Skeletal muscle satellite cell (primary cell): ENCODE results near the gene KCND3.
"Not testable (repeated sequence)": the region's sequence is repeated elsewhere in the genome, so short reads cannot be mapped to it uniquely, and the experiment has no call there.

Source experiments
- H3K27me3 ChIP-seq: 2 replicates; pipeline ENCODE4 v1.7.0; 2013; ENCODE audit warnings: low read length; ENCODE audit not compliant: control insufficient read depth, insufficient read depth
- H3K36me3 ChIP-seq: 2 replicates; pipeline ENCODE4 v1.7.0; 2013; ENCODE audit warnings: mild to moderate bottlenecking, control low read depth, low read length; ENCODE audit not compliant: insufficient read depth
- H3K4me1 ChIP-seq: 2 replicates; pipeline ENCODE4 v1.7.0; 2013; ENCODE audit warnings: low read length; ENCODE audit not compliant: control insufficient read depth, insufficient read depth
- H3K4me2 ChIP-seq: 2 replicates; pipeline ENCODE4 v1.7.0; 2013; ENCODE audit warnings: mild to moderate bottlenecking, low read length
- H3K4me3 ChIP-seq: 2 replicates; pipeline ENCODE4 v1.7.0; 2013; ENCODE audit warnings: low read length
- H3K9ac ChIP-seq: 2 replicates; pipeline ENCODE4 v1.7.0; 2013; ENCODE audit warnings: mild to moderate bottlenecking, low read depth, low read length, moderate library complexity
- H3K9me3 ChIP-seq: replicated peaks from 2 replicates; pipeline ENCODE4 v1.7.0; 2013; ENCODE audit warnings: mild to moderate bottlenecking, control low read depth, low read length

KCND3 gene

DNA sequence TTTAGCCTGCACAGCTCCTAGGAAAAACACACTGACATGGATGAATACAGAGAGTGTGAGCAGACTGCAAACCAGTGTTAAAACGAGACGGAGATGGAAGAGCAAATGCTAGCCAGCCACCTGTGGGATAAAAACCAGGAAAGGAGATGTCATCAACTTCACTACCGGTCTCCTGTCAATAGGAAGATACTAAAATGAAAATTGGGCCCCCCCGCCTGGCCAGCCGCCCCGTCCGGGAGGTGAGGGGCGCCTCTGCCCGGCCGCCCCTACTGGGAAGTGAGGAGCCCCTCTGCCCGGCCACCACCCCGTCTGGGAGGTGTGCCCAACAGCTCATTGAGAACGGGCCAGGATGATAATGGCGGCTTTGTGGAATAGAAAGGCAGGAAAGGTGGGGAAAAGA is 189.7 kb downstream of the KCND3 start:
- H3K4me3 ChIP-seq, H3K4me2 ChIP-seq, H3K9me3 ChIP-seq, H3K36me3 ChIP-seq, H3K9ac ChIP-seq, H3K4me1 ChIP-seq: not testable (repeated sequence)
- H3K27me3 ChIP-seq: peaks cover 52% of the 10 kb centered on the region

DNA sequence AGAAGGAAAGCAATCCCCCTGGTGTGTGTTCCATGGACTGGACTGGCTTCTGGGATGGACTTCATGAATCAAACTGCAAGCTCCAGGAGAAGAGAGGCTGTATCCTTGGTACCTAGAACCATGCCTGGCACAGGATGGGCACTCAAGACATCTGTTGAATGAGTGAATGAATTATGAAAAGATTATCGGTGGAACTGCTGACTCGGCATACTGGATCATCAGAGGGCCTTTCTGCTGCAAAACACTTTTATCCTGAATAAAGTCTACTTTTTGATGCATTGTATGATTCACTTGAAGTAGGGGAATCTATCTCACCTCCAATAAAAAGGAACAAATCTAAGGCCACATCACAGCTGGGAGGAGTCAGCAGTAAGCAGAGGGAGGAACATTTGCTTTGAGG is 190.9 kb downstream of the KCND3 start:
- Histone ChIP-seq H3K36me3 (no peaks in the 10 kb centered on the region), H3K27me3 (peaks cover 44% of the 10 kb centered on the region), H3K4me1 (no peaks in the 10 kb centered on the region), H3K4me2 (no peak overlapping the region), H3K4me3 (no peak overlapping the region), H3K9me3 (no peaks in the 10 kb centered on the region), H3K9ac (no peak overlapping the region)

DNA sequence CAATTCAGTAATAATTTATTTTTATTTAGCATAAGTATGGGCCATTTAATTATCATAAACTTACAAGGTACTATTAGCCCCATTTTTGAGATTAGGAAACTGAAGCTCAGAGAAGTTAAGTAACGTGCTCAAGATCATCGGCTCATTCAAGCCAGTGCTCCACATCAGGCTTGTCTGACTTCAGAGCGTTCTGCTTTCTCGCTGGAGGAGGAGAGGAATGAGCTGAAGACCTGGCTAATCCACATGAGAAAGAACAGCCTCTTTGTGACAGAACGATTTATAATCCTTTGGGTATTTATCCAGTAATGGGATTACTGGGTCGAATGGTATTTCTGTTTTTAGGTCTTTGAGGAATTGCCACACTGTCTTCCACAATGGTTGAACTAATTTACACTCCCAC is 194.1 kb downstream of the KCND3 start:
- no peak overlapping the region for H3K4me2 ChIP-seq
- H3K9me3 ChIP-seq: no peaks in the 10 kb centered on the region
- H3K4me1 ChIP-seq: no peaks in the 10 kb centered on the region
- no peak overlapping the region for H3K4me3 ChIP-seq
- no peaks in the 10 kb centered on the region for H3K36me3 ChIP-seq
- no peak overlapping the region for H3K9ac ChIP-seq
- H3K27me3 ChIP-seq: peaks cover 46% of the 10 kb centered on the region

DNA sequence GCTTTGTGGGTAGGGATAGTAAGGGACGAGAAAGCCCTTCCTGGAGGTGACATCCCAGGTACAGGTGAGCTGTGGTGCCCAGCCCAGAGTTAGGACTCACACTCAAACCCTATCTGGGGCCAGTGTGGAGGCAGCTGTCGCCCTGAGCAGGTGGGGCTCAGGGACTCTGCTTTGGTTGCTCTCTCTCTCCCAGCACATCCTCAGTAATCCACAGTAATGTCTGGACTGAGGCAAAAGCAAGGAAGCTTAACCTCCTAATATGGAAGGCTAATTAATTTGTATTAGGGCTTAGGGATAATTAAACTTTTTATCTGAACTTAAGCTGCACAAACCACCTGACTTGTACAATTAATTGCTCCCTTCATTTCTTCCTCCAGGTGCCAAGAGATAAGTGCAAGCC is 195.5 kb downstream of the KCND3 start:
- H3K27me3 ChIP-seq: peaks cover 55% of the 10 kb centered on the region
- no peak overlapping the region for H3K4me2 ChIP-seq
- H3K9me3 ChIP-seq: no peaks in the 10 kb centered on the region
- H3K4me1 ChIP-seq: no peaks in the 10 kb centered on the region
- H3K36me3 ChIP-seq: no peaks in the 10 kb centered on the region
- H3K4me3 ChIP-seq: no peak overlapping the region
- H3K9ac ChIP-seq: no peak overlapping the region

DNA sequence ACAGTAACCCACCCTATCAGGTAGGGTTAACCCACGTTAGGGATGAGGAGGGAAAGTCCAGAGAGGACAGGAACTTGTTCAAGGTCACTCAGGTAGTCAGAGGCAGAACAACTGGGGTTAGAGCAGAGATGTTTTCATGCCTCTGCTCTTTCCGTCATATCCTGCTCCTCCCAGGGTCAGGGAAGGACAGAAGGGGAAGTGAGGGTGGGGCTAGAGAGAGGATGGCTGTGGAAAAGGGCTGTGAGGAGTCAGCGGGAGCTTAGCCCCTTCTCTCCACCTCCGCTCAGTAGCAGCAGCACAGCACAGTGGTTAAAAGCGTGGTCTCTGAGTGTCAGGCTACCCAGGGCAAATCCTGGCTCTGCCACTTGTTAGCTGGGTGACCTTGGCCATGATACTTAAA is 197.2 kb downstream of the KCND3 start:
- Histone ChIP-seq H3K4me1 (no peaks in the 10 kb centered on the region), H3K4me3 (no peak overlapping the region), H3K27me3 (peaks cover 53% of the 10 kb centered on the region), H3K4me2 (no peak overlapping the region), H3K9ac (no peak overlapping the region), H3K9me3 (no peaks in the 10 kb centered on the region), H3K36me3 (no peaks in the 10 kb centered on the region)

DNA sequence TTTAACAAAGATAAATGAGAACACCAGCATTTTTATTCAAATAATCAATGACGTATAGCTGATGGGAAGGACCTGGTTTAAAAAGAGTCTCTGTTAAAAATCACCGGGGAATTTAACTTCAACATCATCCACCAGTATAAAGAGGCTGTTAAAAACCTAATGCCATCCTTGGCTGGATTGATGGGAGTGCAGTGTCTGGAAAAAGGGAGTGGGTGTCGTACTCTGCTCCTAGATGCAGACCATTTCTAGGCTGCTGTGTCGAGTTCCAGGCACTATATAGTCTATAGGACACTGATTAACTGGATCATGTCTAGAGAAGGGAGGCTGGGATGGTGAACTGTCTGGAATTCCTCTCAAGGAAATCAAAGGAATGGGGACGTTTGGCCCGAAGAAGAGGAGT is 197.7 kb downstream of the KCND3 start:
- peaks cover 55% of the 10 kb centered on the region for H3K27me3 ChIP-seq
- H3K4me2 ChIP-seq: no peak overlapping the region
- no peaks in the 10 kb centered on the region for H3K4me1 ChIP-seq
- H3K4me3 ChIP-seq: no peak overlapping the region
- H3K9me3 ChIP-seq: no peaks in the 10 kb centered on the region
- no peaks in the 10 kb centered on the region for H3K36me3 ChIP-seq
- no peak overlapping the region for H3K9ac ChIP-seq

DNA sequence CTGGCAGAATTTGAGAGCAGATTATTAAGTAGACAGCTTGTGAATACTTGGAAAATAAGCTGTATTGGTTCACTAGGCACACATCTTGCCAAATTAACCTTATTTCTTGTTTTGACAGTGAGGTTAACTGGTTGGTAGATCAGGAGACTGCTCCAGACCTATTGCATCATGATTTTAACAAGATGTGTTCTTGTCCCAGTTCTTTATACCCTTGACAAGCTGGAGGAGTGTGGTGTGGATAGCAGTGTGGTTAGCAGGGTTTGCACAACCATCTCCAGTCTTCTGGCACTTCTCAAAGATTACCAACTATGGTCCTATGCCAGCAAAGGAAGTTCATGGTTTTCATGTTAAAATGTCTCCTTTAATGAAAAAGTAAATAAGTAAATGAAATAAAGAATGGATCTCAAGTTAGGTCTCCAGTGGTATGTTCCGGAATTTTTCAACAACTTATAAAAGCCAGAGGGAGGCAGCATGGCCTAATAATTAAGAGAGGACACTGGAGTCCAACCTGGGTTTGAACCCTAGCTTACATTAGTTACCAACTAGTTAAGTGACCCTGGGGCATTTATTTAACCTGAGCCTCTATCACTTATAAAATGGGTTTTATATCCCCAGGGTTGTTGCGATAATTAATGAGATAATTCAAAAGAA is 199.7 kb downstream of the KCND3 start:
- Histone ChIP-seq H3K36me3 (no peaks in the 10 kb centered on the region), H3K27me3 (peaks cover 71% of the 10 kb centered on the region), H3K4me2 (no peak overlapping the region), H3K9me3 (no peaks in the 10 kb centered on the region), H3K4me1 (no peaks in the 10 kb centered on the region), H3K9ac (no peak overlapping the region), H3K4me3 (no peak overlapping the region)

DNA sequence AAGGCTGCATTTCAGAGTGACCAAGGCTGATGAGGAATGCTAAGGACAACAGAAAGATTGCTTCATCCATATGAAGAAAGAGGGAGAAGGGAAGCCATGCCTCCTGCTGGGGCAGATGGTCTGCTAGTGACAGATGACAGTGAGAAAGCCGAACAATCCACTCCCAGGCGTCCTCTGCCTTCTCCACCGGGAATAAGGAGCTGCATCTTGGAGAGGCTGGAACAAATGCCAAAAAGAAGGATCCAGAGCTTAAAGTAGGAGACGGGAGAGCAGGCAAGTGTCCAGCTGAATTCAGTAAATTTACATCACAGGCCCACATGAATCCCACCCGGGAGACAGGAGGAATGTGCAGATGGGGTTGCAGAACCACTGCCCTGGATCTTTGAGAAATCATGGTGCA is 200.3 kb downstream of the KCND3 start:
- Histone ChIP-seq H3K4me2 (no peak overlapping the region), H3K27me3 (peaks cover 75% of the 10 kb centered on the region), H3K9ac (no peak overlapping the region), H3K4me1 (no peaks in the 10 kb centered on the region), H3K4me3 (no peak overlapping the region), H3K9me3 (no peaks in the 10 kb centered on the region), H3K36me3 (no peaks in the 10 kb centered on the region)

DNA sequence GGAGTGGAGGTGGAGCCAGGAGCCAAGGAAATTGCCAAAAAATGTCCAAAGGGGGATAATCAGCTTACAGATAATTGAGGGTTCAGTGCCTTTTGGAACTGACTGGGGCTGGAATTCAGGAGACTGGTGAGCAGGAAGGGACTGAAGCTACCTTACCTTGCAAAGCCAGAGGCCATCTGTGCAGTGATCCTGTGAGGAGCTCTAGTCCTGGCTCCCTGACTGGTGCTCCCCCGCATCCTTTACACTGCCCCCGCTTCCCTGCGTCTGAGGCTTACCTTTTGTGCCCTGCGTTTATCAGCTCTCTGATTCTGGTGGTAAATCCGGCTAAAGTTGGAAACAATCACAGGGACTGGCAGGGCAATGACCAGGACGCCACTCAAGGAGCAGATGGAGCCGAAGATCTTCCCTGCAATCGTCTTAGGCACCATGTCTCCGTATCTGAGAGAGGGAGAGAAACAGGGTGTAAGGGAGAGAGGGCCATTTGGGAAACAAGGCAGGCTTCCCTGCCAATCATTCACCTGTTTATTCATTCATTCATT is 202.7 kb downstream of the KCND3 start:
- H3K4me3 ChIP-seq: no peak overlapping the region
- no peak overlapping the region for H3K9ac ChIP-seq
- H3K4me1 ChIP-seq: no peaks in the 10 kb centered on the region
- peaks cover 78% of the 10 kb centered on the region for H3K27me3 ChIP-seq
- H3K36me3 ChIP-seq: no peaks in the 10 kb centered on the region
- no peak overlapping the region for H3K4me2 ChIP-seq
- H3K9me3 ChIP-seq: no peaks in the 10 kb centered on the region

DNA sequence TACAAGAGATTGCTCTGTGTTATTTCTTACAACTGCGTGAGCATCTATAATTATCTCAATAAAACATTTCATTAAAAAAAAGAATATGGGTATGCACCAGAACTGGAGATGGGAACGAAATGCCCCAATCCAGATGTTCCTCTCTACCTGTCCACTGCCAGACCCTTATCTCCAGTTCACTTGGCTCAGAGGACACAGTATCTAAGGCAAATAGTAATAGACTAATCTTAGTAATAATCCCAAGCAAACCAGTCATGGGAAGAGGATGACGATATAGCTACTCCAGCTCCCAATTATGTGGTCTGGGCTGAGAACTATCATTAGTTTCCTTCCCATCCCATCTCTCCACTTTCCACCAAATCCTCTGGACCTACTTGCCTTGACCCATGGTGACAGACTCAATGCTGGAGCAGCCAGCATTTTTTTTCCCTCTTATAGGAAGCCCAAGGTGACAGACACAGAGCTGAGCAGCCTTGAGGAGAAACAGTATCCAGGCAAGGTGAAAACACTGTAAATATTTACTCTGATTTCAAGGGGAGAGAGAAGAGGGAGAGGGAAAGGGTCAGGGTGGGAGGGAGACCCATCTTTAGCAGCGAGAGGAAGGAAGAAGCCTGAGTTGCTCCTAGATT is 205.1 kb downstream of the KCND3 start:
- H3K4me2 ChIP-seq: no peak overlapping the region
- no peaks in the 10 kb centered on the region for H3K4me1 ChIP-seq
- peaks cover 55% of the 10 kb centered on the region for H3K27me3 ChIP-seq
- no peak overlapping the region for H3K9ac ChIP-seq
- H3K4me3 ChIP-seq: no peak overlapping the region
- H3K9me3 ChIP-seq: no peaks in the 10 kb centered on the region
- H3K36me3 ChIP-seq: no peaks in the 10 kb centered on the region

DNA sequence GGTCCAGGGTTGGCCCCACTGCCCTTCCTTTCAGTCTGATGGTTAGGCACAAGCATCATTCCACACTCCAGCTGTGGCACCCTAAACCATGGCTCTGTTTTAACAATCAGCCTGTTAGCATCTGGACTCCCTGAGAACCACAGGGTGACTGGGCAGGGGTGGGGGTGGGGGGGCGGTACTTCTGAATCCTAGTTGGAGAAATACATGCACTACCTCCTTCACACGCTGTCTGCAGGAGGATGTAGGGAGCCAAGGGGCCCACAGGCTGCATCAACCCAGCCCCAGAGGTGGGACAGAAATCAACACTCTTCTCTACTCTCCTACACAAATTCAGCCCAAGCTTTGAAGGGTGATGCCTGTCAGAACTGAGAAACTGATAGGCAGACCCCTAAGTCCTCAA is 209.9 kb downstream of the KCND3 start:
- H3K27me3 ChIP-seq: peaks cover 16% of the 10 kb centered on the region
- no peaks in the 10 kb centered on the region for H3K4me1 ChIP-seq
- no peaks in the 10 kb centered on the region for H3K36me3 ChIP-seq
- no peaks in the 10 kb centered on the region for H3K9me3 ChIP-seq
- no peak overlapping the region for H3K4me2 ChIP-seq
- no peak overlapping the region for H3K4me3 ChIP-seq
- H3K9ac ChIP-seq: no peak overlapping the region

DNA sequence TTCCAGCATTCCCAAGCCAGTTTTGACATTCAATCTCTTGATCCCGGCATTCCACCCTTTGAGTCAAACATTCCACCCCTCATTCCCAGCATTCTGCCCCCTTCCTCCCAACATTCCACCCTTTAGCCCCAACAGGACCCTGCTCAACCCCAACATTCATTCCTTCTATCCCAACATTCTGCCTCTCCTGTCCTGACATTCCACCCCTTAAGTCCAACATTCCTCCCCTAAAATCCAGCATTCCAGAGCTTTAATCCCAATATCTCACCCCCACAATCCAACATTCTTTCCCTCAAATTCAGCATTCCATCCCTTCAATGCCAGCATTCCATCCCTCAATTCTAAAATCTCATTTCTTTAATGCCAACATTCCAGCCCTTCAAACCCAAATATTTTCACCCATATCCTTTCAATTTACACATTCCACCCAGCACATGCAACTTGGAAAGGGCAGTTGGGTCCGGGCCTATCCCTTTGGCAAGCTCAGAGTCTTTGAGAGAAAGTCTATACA is 210.9 kb downstream of the KCND3 start:
- Histone ChIP-seq H3K4me3 (no peak overlapping the region), H3K9me3 (no peaks in the 10 kb centered on the region), H3K36me3 (no peaks in the 10 kb centered on the region), H3K9ac (no peak overlapping the region), H3K4me2 (no peak overlapping the region), H3K4me1 (no peaks in the 10 kb centered on the region), H3K27me3 (peaks cover 11% of the 10 kb centered on the region)
